ENCODE results near the gene EPHB6.

EPHB6 gene

GRCh38 chr7:142916508-142916907, 61.6 kb downstream of the EPHB6 start:
- Histone ChIP-seq H3K79me2 (ENCODE audit: insufficient read depth, low read length) (no peaks in the 10 kb centered on the region), H4K20me1 (ENCODE audit: insufficient read depth, low read length) (no peaks in the 10 kb centered on the region), H3K4me3 (ENCODE audit: low read depth, low read length, poor library complexity, severe bottlenecking) (no peak overlapping the region), H3F3A (ENCODE audit: insufficient read depth, low read length) (no peaks in the 10 kb centered on the region), H3K9ac (ENCODE audit: low read length) (no peak overlapping the region), H3K27ac (ENCODE audit: low read depth, low read length, poor library complexity, severe bottlenecking) (no peak overlapping the region), H3K4me1 (ENCODE audit: insufficient read depth, low read length, severe bottlenecking) (no peaks in the 10 kb centered on the region), H2AFZ (ENCODE audit: low read length) (no peak overlapping the region), H3K9me3 (ENCODE audit: low read length) (no peaks in the 10 kb centered on the region), H3K36me3 (ENCODE audit: insufficient read depth, low read length) (no peaks in the 10 kb centered on the region), H3K4me2 (ENCODE audit: low read length) (no peak overlapping the region), H3K9me2 (ENCODE audit: low read depth, low read length) (no peaks in the 10 kb centered on the region), H3K27me3 (ENCODE audit: insufficient read depth, low read length) (peaks cover 4% of the 10 kb centered on the region; the same call in 1 of the 2 replicates)
- TF ChIP-seq EZH2 (IDR thresholded peaks at IDR 0.05; ENCODE audit: borderline replicate concordance, low read length) (no peak), CTCF (IDR thresholded peaks at IDR 0.05; ENCODE audit: low read length) (no peak)

- Histone ChIP-seq H2AFZ (ENCODE audit: low read length) (no peak overlapping the region), H4K20me1 (ENCODE audit: insufficient read depth, low read length) (no peaks in the 10 kb centered on the region), H3K79me2 (ENCODE audit: insufficient read depth, low read length) (no peaks in the 10 kb centered on the region), H3K9me3 (ENCODE audit: low read length) (no peaks in the 10 kb centered on the region), H3K9ac (ENCODE audit: low read length) (no peak overlapping the region), H3K27ac (ENCODE audit: low read depth, low read length, poor library complexity, severe bottlenecking) (no peak overlapping the region), H3K4me2 (ENCODE audit: low read length) (no peak overlapping the region), H3K4me1 (ENCODE audit: insufficient read depth, low read length, severe bottlenecking) (no peaks in the 10 kb centered on the region), H3K4me3 (ENCODE audit: low read depth, low read length, poor library complexity, severe bottlenecking) (no peak overlapping the region), H3F3A (ENCODE audit: insufficient read depth, low read length) (no peaks in the 10 kb centered on the region), H3K27me3 (ENCODE audit: insufficient read depth, low read length) (peaks cover 5% of the 10 kb centered on the region), H3K36me3 (ENCODE audit: insufficient read depth, low read length) (no peaks in the 10 kb centered on the region), H3K9me2 (ENCODE audit: low read depth, low read length) (no peaks in the 10 kb centered on the region)
- TF ChIP-seq CTCF (IDR thresholded peaks at IDR 0.05; ENCODE audit: low read length) = no peak
- TF ChIP-seq EZH2 (IDR thresholded peaks at IDR 0.05; ENCODE audit: borderline replicate concordance, low read length) = no peak
Measured at GRCh38 chr7:142917447-142917846, 62.6 kb downstream of the EPHB6 start.

- TF ChIP-seq EZH2 (IDR thresholded peaks at IDR 0.05; ENCODE audit: borderline replicate concordance, low read length) = no peak
- H3K36me3 ChIP-seq (ENCODE audit: insufficient read depth, low read length) = no peaks in the 10 kb centered on the region
Measured at GRCh38 chr7:142918901-142919300, 64.0 kb downstream of the EPHB6 start.

GRCh38 chr7:142919656-142920055, 64.8 kb downstream of the EPHB6 start:
- TF ChIP-seq EZH2 (IDR thresholded peaks at IDR 0.05; ENCODE audit: borderline replicate concordance, low read length) (no peak), CTCF (IDR thresholded peaks at IDR 0.05; ENCODE audit: low read length) (no peak)
- Histone ChIP-seq H3K9me2 (ENCODE audit: low read depth, low read length) (no peaks in the 10 kb centered on the region), H2AFZ (ENCODE audit: low read length) (no peak overlapping the region), H3K4me2 (ENCODE audit: low read length) (no peak overlapping the region), H3K9ac (ENCODE audit: low read length) (no peak overlapping the region), H3F3A (ENCODE audit: insufficient read depth, low read length) (no peaks in the 10 kb centered on the region), H3K79me2 (ENCODE audit: insufficient read depth, low read length) (no peaks in the 10 kb centered on the region), H3K27me3 (ENCODE audit: insufficient read depth, low read length) (peaks cover 5% of the 10 kb centered on the region), H3K4me1 (ENCODE audit: insufficient read depth, low read length, severe bottlenecking) (no peaks in the 10 kb centered on the region), H3K27ac (ENCODE audit: low read depth, low read length, poor library complexity, severe bottlenecking) (no peak overlapping the region), H3K9me3 (ENCODE audit: low read length) (no peaks in the 10 kb centered on the region), H3K36me3 (ENCODE audit: insufficient read depth, low read length) (no peaks in the 10 kb centered on the region), H3K4me3 (ENCODE audit: low read depth, low read length, poor library complexity, severe bottlenecking) (no peak overlapping the region), H4K20me1 (ENCODE audit: insufficient read depth, low read length) (no peaks in the 10 kb centered on the region)

More at GRCh38 chr7:142918901-142919300, 64.0 kb downstream of the EPHB6 start:
- Histone ChIP-seq H3K9ac (ENCODE audit: low read length) (no peak overlapping the region), H3K9me3 (ENCODE audit: low read length) (no peaks in the 10 kb centered on the region), H3K79me2 (ENCODE audit: insufficient read depth, low read length) (no peaks in the 10 kb centered on the region), H3K4me3 (ENCODE audit: low read depth, low read length, poor library complexity, severe bottlenecking) (no peak overlapping the region), H3K4me2 (ENCODE audit: low read length) (no peak overlapping the region), H3K4me1 (ENCODE audit: insufficient read depth, low read length, severe bottlenecking) (no peaks in the 10 kb centered on the region), H3K9me2 (ENCODE audit: low read depth, low read length) (no peaks in the 10 kb centered on the region), H3K27me3 (ENCODE audit: insufficient read depth, low read length) (peaks cover 5% of the 10 kb centered on the region), H4K20me1 (ENCODE audit: insufficient read depth, low read length) (no peaks in the 10 kb centered on the region), H2AFZ (ENCODE audit: low read length) (no peak overlapping the region), H3K27ac (ENCODE audit: low read depth, low read length, poor library complexity, severe bottlenecking) (no peak overlapping the region), H3F3A (ENCODE audit: insufficient read depth, low read length) (no peaks in the 10 kb centered on the region)

All from OCI-LY1 (cell line).